K562 (cell line): ENCODE results near the gene INTS2. TPM values are rescaled to one million over a fixed set of nuclear protein-coding genes. Genes with fewer than 3 reads are reported as not detected.

Experiments
- BCOR ChIP-seq: fragments of 450-650 bp; IDR thresholded peaks from 2 replicates; pipeline ENCODE4 v1.6.1; 2016
- BRD4 ChIP-seq: fragments of 200-600 bp; sonication (generic); IDR thresholded peaks from 2 replicates; pipeline ENCODE4 v1.6.1; 2017; ENCODE audit warnings: inconsistent platforms
- CC2D1A ChIP-seq: fragments of 450-650 bp; IDR thresholded peaks from 2 replicates; pipeline ENCODE4 v1.6.1; 2017; ENCODE audit warnings: mild to moderate bottlenecking
- ESRRA ChIP-seq: fragments of 450-650 bp; IDR thresholded peaks from 2 replicates; pipeline ENCODE4 v1.6.1; 2014; ENCODE audit warnings: low read depth, mild to moderate bottlenecking, moderate library complexity, borderline replicate concordance
- GABPA ChIP-seq: fragments of 200-800 bp; sonication (Bioruptor generic); conservative IDR thresholded peaks from 2 replicates; pipeline ENCODE4 v1.6.1; 2016; ENCODE audit warnings: low read depth, missing genetic modification characterization, missing compliant biosample characterization
- GTF2F1 ChIP-seq: IDR thresholded peaks from 2 replicates; pipeline ENCODE4 v1.6.1; 2011; ENCODE audit warnings: low read depth, low read length, improper control_type of control experiment
- HCFC1 ChIP-seq: IDR thresholded peaks from 2 replicates; pipeline ENCODE4 v1.6.1; 2012; ENCODE audit warnings: low read depth, low read length, improper control_type of control experiment
- NCOA2 ChIP-seq, 2 experiments: fragments of 450-650 bp; IDR thresholded peaks; 2 replicates each; pipeline ENCODE4 v1.6.1; 2018; ENCODE audit warnings: mild to moderate bottlenecking in 2 of 2, moderate library complexity in 1 of 2; ENCODE audit not compliant: partially characterized antibody in 2 of 2
- POLR2A ChIP-seq: fragments of 450-650 bp; conservative IDR thresholded peaks from 2 replicates; pipeline ENCODE4 v1.6.1; 2016
- POLR2AphosphoS5 ChIP-seq: IDR thresholded peaks from 2 replicates; pipeline ENCODE4 v1.6.1; 2011; ENCODE audit warnings: mild to moderate bottlenecking, low read depth, low read length, moderate library complexity; ENCODE audit not compliant: control insufficient read depth, insufficient read depth
- SMARCA4 ChIP-seq: fragments of 450-650 bp; IDR thresholded peaks from 2 replicates; pipeline ENCODE4 v1.6.1; 2016
- SNRNP70 ChIP-seq: fragments of 200-400 bp; formaldehyde crosslinking; optimal IDR thresholded peaks from 2 replicates; pipeline ENCODE3; 2017; ENCODE audit warnings: low read depth, low read length
- STAT5A ChIP-seq: IDR thresholded peaks from 2 replicates; pipeline ENCODE4 v1.6.1; 2012; ENCODE audit warnings: low read length, inconsistent platforms, borderline replicate concordance
- TBP ChIP-seq: optimal IDR thresholded peaks from 2 replicates; pipeline ENCODE3; 2011; ENCODE audit warnings: low read depth, low read length, improper control_type of control experiment
- TSC22D4 ChIP-seq: fragments of 450-650 bp; IDR thresholded peaks from 2 replicates; pipeline ENCODE4 v1.6.1; 2016; ENCODE audit warnings: missing genetic modification characterization, missing biosample characterization, control low read depth
- YY1 ChIP-seq, 3 experiments: IDR thresholded peaks; 2 replicates each; pipeline ENCODE4 v1.6.1; 2011; ENCODE audit warnings: low read length in 2 of 3, mild to moderate bottlenecking in 2 of 3, moderate library complexity in 2 of 3, borderline replicate concordance in 1 of 3, control low read depth in 1 of 3, low read depth in 1 of 3; ENCODE audit not compliant: insufficient read depth in 3 of 3, insufficient replicate concordance in 2 of 3, control insufficient read depth in 1 of 3, insufficient read length in 1 of 3; ENCODE audit errors: extremely low read depth in 1 of 3
- ZNF224 ChIP-seq: sonication (generic); formaldehyde crosslinking; IDR thresholded peaks from 2 replicates; pipeline ENCODE4 v1.8.0; 2022; ENCODE audit warnings: mild to moderate bottlenecking, missing genetic modification reagents
- ZNF347 ChIP-seq: fragments of 450-650 bp; formaldehyde crosslinking; IDR thresholded peaks from 2 replicates; pipeline ENCODE4 v1.4.0; 2020; ENCODE audit warnings: low read depth, mild to moderate bottlenecking, moderate library complexity
- polyA plus RNA-seq, 8 experiments: library from polyadenylated mRNA; depleted of rRNA in 4 of 8; stranded (reverse) in 5 of 8; unstranded in 3 of 8; fragments of >200 nt; fragmentation: Nextera tagmentation in 2 of 8; fragmentation: Illumina TruSeq in 1 of 8; extraction: Ambion mirVana in 2 of 8; extraction: Trizol in 1 of 8; gene quantifications; 2 replicates each; pipeline versions ENCODE4 v1.2.1 to v1.2.3, GENCODE V29; 2011 to 2014; ENCODE audit warnings: inconsistent platforms in 1 of 8, missing spikeins in 1 of 8
- total RNA-seq, 7 experiments: library from RNA; depleted of rRNA in 6 of 7; stranded (reverse); fragments of >200 nt in 6 of 7; fragmentation: Illumina TruSeq in 2 of 7; extraction: Trizol in 2 of 7; gene quantifications; 2 replicates each; pipeline versions ENCODE4 v1.2.1 to v1.2.3, GENCODE V29; 2011 to 2021; ENCODE audit warnings: low replicate concordance in 1 of 7
- TF ChIP-seq, protein P1 (sequence below): fragments of 450-650 bp; IDR thresholded peaks from 2 replicates; pipeline ENCODE4 v1.6.1; 2016; ENCODE audit warnings: borderline replicate concordance
- TF ChIP-seq, protein P2 (sequence below), 2 experiments: fragments of 450-650 bp in 1 of 2; sonication (generic) in 1 of 2; formaldehyde crosslinking in 1 of 2; IDR thresholded peaks in 1 of 2; conservative IDR thresholded peaks in 1 of 2; 2 replicates each; pipeline versions ENCODE4 v1.6.1 to v1.8.1; 2016 to 2023; ENCODE audit warnings: mild to moderate bottlenecking in 2 of 2, moderate library complexity in 2 of 2, inconsistent platforms in 1 of 2, missing genetic modification reagents in 1 of 2
- TF ChIP-seq, protein P3 (sequence below): sonication (generic); formaldehyde crosslinking; IDR thresholded peaks from 2 replicates; pipeline ENCODE4 v1.8.0; 2022; ENCODE audit warnings: mild to moderate bottlenecking, low read depth, missing genetic modification reagents

Gene INTS2
- total and polyA plus RNA-seq, 9 of the 15 experiments (the other 6 are each of a cell fraction or from before 2014, with no cell fraction given), result 4.8 to 24.7 (median 12.8) TPM

DNA sequence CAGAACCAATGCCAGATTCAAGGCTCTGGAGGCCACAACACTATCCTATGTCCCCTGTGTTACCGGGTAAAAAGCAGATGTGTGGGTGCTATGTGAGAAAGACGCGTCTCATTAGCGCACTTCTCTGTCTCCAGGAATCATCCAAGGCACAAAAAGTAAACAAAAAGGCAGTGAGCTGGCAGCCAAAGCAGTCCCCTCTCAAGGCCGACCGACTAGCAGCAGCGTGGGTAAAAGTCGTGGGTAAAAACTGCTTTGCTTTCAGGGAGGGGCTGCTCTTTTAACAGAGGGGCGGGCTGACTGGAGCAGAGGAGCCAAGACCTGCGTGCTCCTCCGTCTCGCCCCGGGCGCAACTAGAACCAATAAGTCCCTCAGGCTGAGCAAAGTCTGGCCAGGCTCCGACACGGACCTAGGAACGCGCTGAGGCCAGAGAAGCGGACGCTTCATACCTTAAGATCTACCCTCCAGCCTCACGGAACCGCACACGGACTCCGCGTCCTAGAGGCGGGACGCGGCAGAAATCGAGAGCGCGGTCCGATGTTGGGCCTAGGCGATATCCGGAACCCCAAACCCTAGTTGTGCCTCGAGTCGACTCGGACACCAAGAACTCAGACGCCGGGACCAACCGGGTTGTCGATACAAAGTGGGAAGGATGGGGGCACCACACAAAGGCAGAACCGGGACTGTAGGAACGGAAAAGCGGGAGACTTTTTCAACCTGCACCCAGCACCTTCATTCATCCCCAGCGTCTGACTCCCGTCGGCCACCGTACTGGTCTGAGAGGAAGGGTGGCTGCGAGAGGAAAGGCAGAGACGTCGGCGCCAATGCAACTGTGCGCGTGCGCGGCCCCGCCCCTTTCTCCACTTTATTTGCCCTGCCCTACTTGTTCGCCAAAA lies at the start of gene INTS2 (continued):
- TF ChIP-seq, protein P1, sequence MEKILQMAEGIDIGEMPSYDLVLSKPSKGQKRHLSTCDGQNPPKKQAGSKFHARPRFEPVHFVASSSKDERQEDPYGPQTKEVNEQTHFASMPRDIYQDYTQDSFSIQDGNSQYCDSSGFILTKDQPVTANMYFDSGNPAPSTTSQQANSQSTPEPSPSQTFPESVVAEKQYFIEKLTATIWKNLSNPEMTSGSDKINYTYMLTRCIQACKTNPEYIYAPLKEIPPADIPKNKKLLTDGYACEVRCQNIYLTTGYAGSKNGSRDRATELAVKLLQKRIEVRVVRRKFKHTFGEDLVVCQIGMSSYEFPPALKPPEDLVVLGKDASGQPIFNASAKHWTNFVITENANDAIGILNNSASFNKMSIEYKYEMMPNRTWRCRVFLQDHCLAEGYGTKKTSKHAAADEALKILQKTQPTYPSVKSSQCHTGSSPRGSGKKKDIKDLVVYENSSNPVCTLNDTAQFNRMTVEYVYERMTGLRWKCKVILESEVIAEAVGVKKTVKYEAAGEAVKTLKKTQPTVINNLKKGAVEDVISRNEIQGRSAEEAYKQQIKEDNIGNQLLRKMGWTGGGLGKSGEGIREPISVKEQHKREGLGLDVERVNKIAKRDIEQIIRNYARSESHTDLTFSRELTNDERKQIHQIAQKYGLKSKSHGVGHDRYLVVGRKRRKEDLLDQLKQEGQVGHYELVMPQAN, result peak; percentile 87; the same call in 1 of the 2 replicates
- TF ChIP-seq, protein P2, sequence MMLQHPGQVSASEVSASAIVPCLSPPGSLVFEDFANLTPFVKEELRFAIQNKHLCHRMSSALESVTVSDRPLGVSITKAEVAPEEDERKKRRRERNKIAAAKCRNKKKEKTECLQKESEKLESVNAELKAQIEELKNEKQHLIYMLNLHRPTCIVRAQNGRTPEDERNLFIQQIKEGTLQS (IDR thresholded peaks at IDR 0.05), result no peak
- TF ChIP-seq, protein P2 (CRISPR knock-in tag; conservative IDR thresholded peaks at IDR 0.05), result peak; percentile 64; the same call in 1 of the 2 replicates
- TF ChIP-seq TBP (peak; percentile 91), BRD4 (peak; percentile 85), ZNF224 (CRISPR knock-in tag) (no peak; the same call in 1 of the 2 replicates), GTF2F1 (no peak), SMARCA4 (peak; percentile 38; the same call in 1 of the 2 replicates), CC2D1A (peak; percentile 77), NCOA2 (IDR thresholded peaks at IDR 0.05; ENCODE audit: partially characterized antibody in 2 of 2) (no peak), BCOR (peak; percentile 68), YY1 (IDR thresholded peaks at IDR 0.05; ENCODE audit: borderline replicate concordance in 1 of 3, control insufficient read depth in 1 of 3, extremely low read depth in 1 of 3, insufficient read depth in 3 of 3, insufficient read length in 1 of 3, insufficient replicate concordance in 2 of 3, low read depth in 1 of 3, low read length in 2 of 3) (peak in 2 of 3 experiments; percentile 57 to 78), HCFC1 (0 out of 2 replicates have a peak, but pooled peaks have one; percentile 25), ZNF347 (CRISPR knock-in tag) (no peak), SNRNP70 (no peak), GABPA (tag) (peak; percentile 71), STAT5A (peak; percentile 37; the same call in 1 of the 2 replicates), POLR2AphosphoS5 (peak; percentile 93), POLR2A (peak; percentile 98), ESRRA (peak; percentile 38; the same call in 1 of the 2 replicates), TSC22D4 (tag) (no peak)
- TF ChIP-seq, protein P3, sequence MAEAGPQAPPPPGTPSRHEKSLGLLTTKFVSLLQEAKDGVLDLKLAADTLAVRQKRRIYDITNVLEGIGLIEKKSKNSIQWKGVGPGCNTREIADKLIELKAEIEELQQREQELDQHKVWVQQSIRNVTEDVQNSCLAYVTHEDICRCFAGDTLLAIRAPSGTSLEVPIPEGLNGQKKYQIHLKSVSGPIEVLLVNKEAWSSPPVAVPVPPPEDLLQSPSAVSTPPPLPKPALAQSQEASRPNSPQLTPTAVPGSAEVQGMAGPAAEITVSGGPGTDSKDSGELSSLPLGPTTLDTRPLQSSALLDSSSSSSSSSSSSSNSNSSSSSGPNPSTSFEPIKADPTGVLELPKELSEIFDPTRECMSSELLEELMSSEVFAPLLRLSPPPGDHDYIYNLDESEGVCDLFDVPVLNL, result peak; percentile 64; the same call in 1 of the 2 replicates
